ENCODE measurements around the gene SULT2B1. TPM values are rescaled to one million over a fixed set of nuclear protein-coding genes. Genes with fewer than 3 reads are reported as not detected.

The SULT2B1 gene
- total and polyA plus RNA-seq, 2 donors (not counting 1 experiment from before 2014, with no cell fraction given): 0.10 to 0.33 TPM

DNA sequence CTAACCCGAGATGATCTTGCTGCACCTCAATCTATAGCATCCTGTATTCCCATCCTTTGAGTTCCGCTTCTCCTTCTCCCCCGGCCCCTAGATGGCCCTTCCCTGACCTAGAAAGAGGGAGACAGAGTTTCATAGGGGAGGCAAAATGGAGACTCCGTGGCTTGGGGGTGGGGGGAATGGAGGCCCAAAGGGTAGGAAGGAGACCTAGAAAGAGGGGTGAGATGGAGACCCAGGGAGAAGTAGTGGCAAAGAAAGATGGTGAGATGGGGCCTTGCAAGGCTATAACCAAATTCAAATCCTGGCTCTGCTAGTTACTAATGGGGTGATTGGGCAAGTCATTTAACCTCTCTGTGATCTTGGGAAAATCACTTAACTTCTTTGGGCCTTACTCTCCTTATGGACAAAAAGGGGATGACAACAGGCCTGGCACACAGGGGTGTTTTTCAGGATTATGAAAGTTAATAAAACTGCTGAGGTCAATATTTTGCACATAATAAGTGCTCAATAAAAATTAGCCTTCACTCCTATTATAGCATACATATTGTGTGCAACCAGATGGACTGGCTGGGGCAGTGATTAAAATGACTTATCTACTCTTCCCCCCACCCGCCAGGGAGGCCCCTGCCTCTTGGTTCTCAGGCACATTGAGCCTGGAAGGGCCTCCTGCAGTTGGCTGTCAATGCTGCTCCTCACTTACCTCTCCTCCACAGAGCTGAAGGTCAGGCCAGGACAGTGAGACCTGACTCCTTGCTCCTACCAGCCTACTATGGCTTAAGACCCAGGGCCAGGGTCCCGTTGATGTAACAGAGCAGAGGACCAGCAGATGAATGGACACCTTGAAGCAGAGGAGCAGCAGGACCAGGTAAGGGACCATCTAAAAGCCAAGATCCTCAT is 68.0 kb downstream of the SULT2B1 start:
- Histone ChIP-seq H3K4me1 (ENCODE audit: control insufficient read depth, extremely low read depth, insufficient read depth, low read length) (peaks cover 19% of the 10 kb centered on the region), H4K20me1 (ENCODE audit: control insufficient read depth, extremely low read depth, insufficient read depth, low read length) (peaks cover 2% of the 10 kb centered on the region), H3K36me3 (ENCODE audit: control insufficient read depth, insufficient read depth, low read length) (peaks cover 25% of the 10 kb centered on the region), H3K4me3 (replicated peaks in 1 of 4; ENCODE audit: control extremely low read depth in 1 of 4, insufficient read depth in 1 of 4, low read depth in 3 of 4, low read length in 4 of 4) (peak overlapping the region; percentile 58 to 94 (median 72)), H3K27me3 (ENCODE audit: control insufficient read depth, insufficient read depth, low read length) (no peaks in the 10 kb centered on the region), H3K9me3 (ENCODE audit: control insufficient read depth, insufficient read depth, low read depth, low read length) (no peaks in the 10 kb centered on the region), H2AFZ (ENCODE audit: low read length) (peak overlapping the region; percentile 65), H3K9ac (ENCODE audit: insufficient read depth, low read length) (peak overlapping the region; percentile 78), H3K27ac (ENCODE audit: insufficient read depth, low read length) (peak overlapping the region; percentile 88), H3K4me2 (ENCODE audit: extremely low read depth, insufficient read depth, low read length) (peak overlapping the region; percentile 94), H3K79me2 (ENCODE audit: control insufficient read depth, insufficient read depth, low read length) (peaks cover 37% of the 10 kb centered on the region)
- DNase-seq (ENCODE audit: low read depth in 2 of 2): peak in 1 of 2 donors; percentile 48
- TF ChIP-seq EZH2 (IDR thresholded peaks at IDR 0.05; ENCODE audit: low read length, missing control alignments): no peak
- TF ChIP-seq, protein P1, sequence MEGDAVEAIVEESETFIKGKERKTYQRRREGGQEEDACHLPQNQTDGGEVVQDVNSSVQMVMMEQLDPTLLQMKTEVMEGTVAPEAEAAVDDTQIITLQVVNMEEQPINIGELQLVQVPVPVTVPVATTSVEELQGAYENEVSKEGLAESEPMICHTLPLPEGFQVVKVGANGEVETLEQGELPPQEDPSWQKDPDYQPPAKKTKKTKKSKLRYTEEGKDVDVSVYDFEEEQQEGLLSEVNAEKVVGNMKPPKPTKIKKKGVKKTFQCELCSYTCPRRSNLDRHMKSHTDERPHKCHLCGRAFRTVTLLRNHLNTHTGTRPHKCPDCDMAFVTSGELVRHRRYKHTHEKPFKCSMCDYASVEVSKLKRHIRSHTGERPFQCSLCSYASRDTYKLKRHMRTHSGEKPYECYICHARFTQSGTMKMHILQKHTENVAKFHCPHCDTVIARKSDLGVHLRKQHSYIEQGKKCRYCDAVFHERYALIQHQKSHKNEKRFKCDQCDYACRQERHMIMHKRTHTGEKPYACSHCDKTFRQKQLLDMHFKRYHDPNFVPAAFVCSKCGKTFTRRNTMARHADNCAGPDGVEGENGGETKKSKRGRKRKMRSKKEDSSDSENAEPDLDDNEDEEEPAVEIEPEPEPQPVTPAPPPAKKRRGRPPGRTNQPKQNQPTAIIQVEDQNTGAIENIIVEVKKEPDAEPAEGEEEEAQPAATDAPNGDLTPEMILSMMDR (conservative IDR thresholded peaks at IDR 0.05 in 1 of 2, IDR thresholded peaks at IDR 0.05 in 1 of 2; ENCODE audit: low read depth in 1 of 2, low read length in 2 of 2): no peak

DNA sequence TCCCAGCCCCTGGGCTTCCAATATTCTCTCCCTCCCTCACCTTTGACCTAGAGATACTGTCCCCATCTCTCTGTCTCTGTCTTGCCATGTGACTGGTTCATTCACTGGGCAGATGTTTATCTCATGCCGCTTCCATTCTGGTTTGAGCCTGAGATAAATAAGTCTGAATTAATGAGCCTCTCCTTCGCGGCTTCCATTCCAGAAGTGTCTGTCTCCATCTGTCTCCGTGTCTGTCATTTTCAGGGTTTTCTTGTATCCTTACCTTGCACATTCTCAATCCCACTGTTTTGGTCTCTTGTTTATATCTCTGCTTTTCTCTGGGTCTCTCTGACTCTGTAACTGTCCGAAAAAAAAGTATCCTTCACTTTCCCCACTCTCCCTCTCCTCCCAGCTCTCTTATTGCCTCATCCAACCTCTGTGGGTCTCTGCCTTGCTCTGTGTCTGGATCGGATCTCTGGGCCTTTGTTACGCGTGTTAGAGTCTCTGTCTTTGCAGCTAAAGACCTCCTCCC is 71.6 kb downstream of the SULT2B1 start:
- no peak for TF ChIP-seq EZH2 (IDR thresholded peaks at IDR 0.05; ENCODE audit: low read length, missing control alignments)
- TF ChIP-seq, protein P1 (conservative IDR thresholded peaks at IDR 0.05 in 1 of 2, IDR thresholded peaks at IDR 0.05 in 1 of 2; ENCODE audit: low read depth in 1 of 2, low read length in 2 of 2): no peak
- Histone ChIP-seq H3K36me3 (ENCODE audit: control insufficient read depth, insufficient read depth, low read length) (peaks cover 2% of the 10 kb centered on the region), H4K20me1 (ENCODE audit: control insufficient read depth, extremely low read depth, insufficient read depth, low read length) (no peaks in the 10 kb centered on the region), H3K27ac (ENCODE audit: insufficient read depth, low read length) (peak overlapping the region; percentile 67), H3K9ac (ENCODE audit: insufficient read depth, low read length) (peak overlapping the region; percentile 44), H3K9me3 (ENCODE audit: control insufficient read depth, insufficient read depth, low read depth, low read length) (no peaks in the 10 kb centered on the region), H3K79me2 (ENCODE audit: control insufficient read depth, insufficient read depth, low read length) (peaks cover 6% of the 10 kb centered on the region), H3K4me1 (ENCODE audit: control insufficient read depth, extremely low read depth, insufficient read depth, low read length) (peaks cover 7% of the 10 kb centered on the region), H3K4me2 (ENCODE audit: extremely low read depth, insufficient read depth, low read length) (peak overlapping the region; percentile 97), H2AFZ (ENCODE audit: low read length) (peak overlapping the region; percentile 85), H3K27me3 (ENCODE audit: control insufficient read depth, insufficient read depth, low read length) (no peaks in the 10 kb centered on the region), H3K4me3 (replicated peaks in 1 of 4; ENCODE audit: control extremely low read depth in 1 of 4, insufficient read depth in 1 of 4, low read depth in 3 of 4, low read length in 4 of 4) (peak overlapping the region; percentile 38 to 77 (median 48))
- DNase-seq (ENCODE audit: low read depth in 2 of 2): no peak

DNA sequence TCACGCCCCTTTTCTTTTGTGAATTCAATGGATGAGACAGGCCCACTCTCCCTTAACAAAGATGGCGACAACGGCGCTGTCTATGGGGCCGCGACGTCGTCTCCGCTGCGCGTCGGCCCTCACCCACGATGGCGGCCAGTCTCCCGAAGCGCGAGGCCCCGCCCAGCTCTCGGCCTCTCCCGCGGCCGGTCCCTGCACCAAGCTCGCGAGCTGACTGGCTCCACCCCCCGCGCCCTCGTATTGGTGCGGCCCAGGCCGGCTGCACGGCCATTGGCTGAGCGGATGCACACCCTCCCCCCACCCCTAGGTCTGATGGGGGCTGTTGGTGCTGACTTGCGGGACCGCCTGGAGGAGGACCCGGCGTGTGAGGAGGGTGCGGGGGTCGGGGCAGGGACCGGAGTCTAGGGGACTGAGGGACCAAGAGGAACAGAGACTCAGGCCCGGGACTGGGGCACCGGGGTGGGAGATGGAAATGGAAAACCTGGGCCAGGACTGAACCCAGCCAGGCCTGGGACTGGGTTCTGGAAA is 72.2 kb downstream of the SULT2B1 start:
- H2AFZ ChIP-seq (ENCODE audit: low read length): peak overlapping the region; percentile 85
- peak overlapping the region; percentile 59 for H3K9ac ChIP-seq (ENCODE audit: insufficient read depth, low read length)
- H3K36me3 ChIP-seq (ENCODE audit: control insufficient read depth, insufficient read depth, low read length): peaks cover 2% of the 10 kb centered on the region
- TF ChIP-seq, protein P1 (conservative IDR thresholded peaks at IDR 0.05 in 1 of 2, IDR thresholded peaks at IDR 0.05 in 1 of 2; ENCODE audit: low read depth in 1 of 2, low read length in 2 of 2): no peak
- TF ChIP-seq EZH2 (IDR thresholded peaks at IDR 0.05; ENCODE audit: low read length, missing control alignments): no peak
- DNase-seq (ENCODE audit: low read depth in 2 of 2): peak; percentile 97
- peak overlapping the region; percentile 97 for H3K4me2 ChIP-seq (ENCODE audit: extremely low read depth, insufficient read depth, low read length)
- peak overlapping the region; percentile 48 to 77 (median 55) for H3K4me3 ChIP-seq (replicated peaks in 1 of 4; ENCODE audit: control extremely low read depth in 1 of 4, insufficient read depth in 1 of 4, low read depth in 3 of 4, low read length in 4 of 4)
- peak overlapping the region; percentile 67 for H3K27ac ChIP-seq (ENCODE audit: insufficient read depth, low read length)
- H3K9me3 ChIP-seq (ENCODE audit: control insufficient read depth, insufficient read depth, low read depth, low read length): no peaks in the 10 kb centered on the region
- no peaks in the 10 kb centered on the region for H3K27me3 ChIP-seq (ENCODE audit: control insufficient read depth, insufficient read depth, low read length)
- H4K20me1 ChIP-seq (ENCODE audit: control insufficient read depth, extremely low read depth, insufficient read depth, low read length): no peaks in the 10 kb centered on the region
- peaks cover 7% of the 10 kb centered on the region for H3K4me1 ChIP-seq (ENCODE audit: control insufficient read depth, extremely low read depth, insufficient read depth, low read length)
- peaks cover 2% of the 10 kb centered on the region for H3K79me2 ChIP-seq (ENCODE audit: control insufficient read depth, insufficient read depth, low read length)

All from fibroblast of lung (primary cell).